NT2/D1 (cell line): ENCODE results near the gene NELL2.
"Not testable (repeated sequence)": the region's sequence is repeated elsewhere in the genome, so short reads cannot be mapped to it uniquely, and the experiment has no call there.

Experiments used
- DNase-seq: peaks from one replicate; pipeline ENCODE4 v3.0.0-alpha.2; 2011; ENCODE audit warnings: low read depth, low spot score
- H3K27me3 ChIP-seq: 2 replicates; pipeline ENCODE4 v1.6.0; 2011; ENCODE audit warnings: mild to moderate bottlenecking; ENCODE audit not compliant: insufficient read length, insufficient read depth
- H3K36me3 ChIP-seq: 2 replicates; pipeline ENCODE4 v1.6.1; 2011; ENCODE audit warnings: mild to moderate bottlenecking, low read length, mixed read lengths; ENCODE audit not compliant: insufficient read depth, insufficient read length
- H3K4me1 ChIP-seq: 2 replicates; pipeline ENCODE4 v1.5.1; 2011; ENCODE audit not compliant: insufficient read depth, insufficient read length
- H3K4me3 ChIP-seq: 2 replicates; pipeline ENCODE4 v1.5.1; 2011; ENCODE audit warnings: low read depth; ENCODE audit not compliant: insufficient read length
- H3K9ac ChIP-seq: 2 replicates; pipeline ENCODE4 v1.6.0; 2011; ENCODE audit warnings: low read depth; ENCODE audit not compliant: insufficient read length
- H3K9me3 ChIP-seq: 2 replicates; pipeline ENCODE4 v1.5.1; 2011; ENCODE audit warnings: mild to moderate bottlenecking, low read length; ENCODE audit not compliant: insufficient read depth
- SUZ12 ChIP-seq: IDR thresholded peaks from 2 replicates; pipeline ENCODE4 v1.6.1; 2011; ENCODE audit not compliant: insufficient read length, insufficient read depth; ENCODE audit errors: extremely low read depth
- YY1 ChIP-seq: IDR thresholded peaks from 2 replicates; pipeline ENCODE4 v1.6.1; 2011; ENCODE audit not compliant: insufficient read length, insufficient read depth
- ZNF274 ChIP-seq: IDR thresholded peaks from 2 replicates; pipeline ENCODE4 v1.6.1; 2011; ENCODE audit warnings: mild to moderate bottlenecking, low read depth, low read length

The NELL2 gene

GRCh38 chr12:44696542-44696941 is 179.6 kb downstream of the NELL2 start:
- H3K36me3 ChIP-seq = no peaks in the 10 kb centered on the region
- no peaks in the 10 kb centered on the region for H3K27me3 ChIP-seq
- TF ChIP-seq YY1 = no peak
- no peak for TF ChIP-seq SUZ12
- no peak for TF ChIP-seq ZNF274
- no peak overlapping the region for H3K9ac ChIP-seq
- H3K9me3 ChIP-seq = no peaks in the 10 kb centered on the region
- no peak overlapping the region for H3K4me3 ChIP-seq
- no peaks in the 10 kb centered on the region for H3K4me1 ChIP-seq
- peak; percentile 16 for DNase-seq

GRCh38 chr12:44694017-44694416 is 182.1 kb downstream of the NELL2 start:
- H3K4me1 ChIP-seq = no peaks in the 10 kb centered on the region
- TF ChIP-seq ZNF274 = no peak
- no peak overlapping the region for H3K4me3 ChIP-seq
- no peak for DNase-seq
- H3K9me3 ChIP-seq = no peaks in the 10 kb centered on the region
- no peaks in the 10 kb centered on the region for H3K36me3 ChIP-seq
- no peak overlapping the region for H3K9ac ChIP-seq
- no peaks in the 10 kb centered on the region for H3K27me3 ChIP-seq

GRCh38 chr12:44689587-44689986 is 186.5 kb downstream of the NELL2 start:
- H3K9me3 ChIP-seq = no peaks in the 10 kb centered on the region
- no peaks in the 10 kb centered on the region for H3K27me3 ChIP-seq
- no peak overlapping the region for H3K4me3 ChIP-seq
- no peak overlapping the region for H3K9ac ChIP-seq
- no peaks in the 10 kb centered on the region for H3K36me3 ChIP-seq
- DNase-seq = no peak
- no peaks in the 10 kb centered on the region for H3K4me1 ChIP-seq
- no peak for TF ChIP-seq SUZ12
- no peak for TF ChIP-seq ZNF274
- no peak for TF ChIP-seq YY1

DNA sequence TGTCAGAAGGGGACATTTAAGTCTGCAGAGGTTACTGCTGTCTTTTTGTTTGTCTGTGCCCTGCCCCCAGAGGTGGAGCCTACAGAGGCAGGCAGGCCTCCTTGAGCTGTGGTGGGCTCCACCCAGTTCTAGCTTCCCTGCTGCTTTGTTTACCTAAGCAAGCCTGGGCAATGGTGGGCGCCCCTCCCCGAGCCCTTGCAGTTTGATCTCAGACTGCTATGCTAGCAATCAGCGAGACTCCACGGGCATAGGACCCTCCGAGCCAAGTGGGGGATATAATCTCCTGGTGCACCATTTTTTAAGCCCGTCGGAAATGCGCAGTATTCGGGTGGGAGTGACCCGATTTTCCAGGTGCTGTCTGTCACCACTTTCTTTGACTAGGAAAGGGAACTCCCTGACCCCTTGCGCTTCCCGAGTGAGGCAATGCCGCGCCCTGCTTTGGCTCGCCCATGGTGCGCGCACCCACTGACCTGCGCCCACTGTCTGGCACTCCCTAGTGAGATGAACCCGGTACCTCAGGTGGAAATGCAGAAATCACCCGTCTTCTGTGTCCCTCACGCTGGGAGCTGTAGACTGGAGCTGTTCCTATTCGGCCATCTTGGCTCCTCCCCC is 189.2 kb downstream of the NELL2 start:
- H3K4me1 ChIP-seq = not testable (repeated sequence)

DNA sequence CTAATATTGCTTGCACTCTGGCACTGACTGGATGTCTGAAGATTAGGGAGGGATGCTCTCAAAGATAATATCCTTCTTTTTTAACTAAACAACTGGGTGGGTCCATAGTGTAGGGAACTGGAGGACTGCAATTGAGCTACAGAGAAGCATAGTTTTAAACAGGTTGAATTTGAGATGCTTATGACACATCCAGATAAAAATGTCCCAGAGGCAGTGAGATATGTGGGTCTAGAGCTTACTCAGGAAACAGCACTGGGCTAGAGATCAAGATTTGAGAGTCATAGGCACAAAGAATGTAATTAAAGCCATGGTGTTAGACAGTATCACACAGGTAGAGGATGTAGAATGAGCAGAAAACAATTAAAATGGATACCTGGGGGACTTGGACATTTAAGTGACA is 198.4 kb downstream of the NELL2 start:
- Histone ChIP-seq H3K36me3 (no peaks in the 10 kb centered on the region), H3K4me3 (no peak overlapping the region), H3K9ac (no peak overlapping the region), H3K27me3 (no peaks in the 10 kb centered on the region), H3K4me1 (no peaks in the 10 kb centered on the region), H3K9me3 (no peaks in the 10 kb centered on the region)
- no peak for DNase-seq
- TF ChIP-seq YY1 (no peak), ZNF274 (no peak), SUZ12 (no peak)

More for the DNA sequence above, 189.2 kb downstream of the NELL2 start:
- H3K4me3 ChIP-seq, H3K27me3 ChIP-seq, H3K36me3 ChIP-seq, H3K9ac ChIP-seq, H3K9me3 ChIP-seq, DNase-seq: not testable (repeated sequence)

- H3K4me3 ChIP-seq = no peak overlapping the region
- no peak overlapping the region for H3K9ac ChIP-seq
- H3K36me3 ChIP-seq = no peaks in the 10 kb centered on the region
- TF ChIP-seq ZNF274 (no peak), SUZ12 (no peak), YY1 (no peak)
- H3K9me3 ChIP-seq = peaks cover 5% of the 10 kb centered on the region; the same call in 1 of the 2 replicates
- DNase-seq = no peak
- no peaks in the 10 kb centered on the region for H3K4me1 ChIP-seq
- H3K27me3 ChIP-seq = no peaks in the 10 kb centered on the region
These were observed 201.2 kb downstream of the NELL2 start for GRCh38 chr12:44674875-44675274.

GRCh38 chr12:44673811-44674210 is 202.3 kb downstream of the NELL2 start:
- H3K27me3 ChIP-seq = no peaks in the 10 kb centered on the region
- no peaks in the 10 kb centered on the region for H3K4me1 ChIP-seq
- H3K9ac ChIP-seq = no peak overlapping the region
- no peaks in the 10 kb centered on the region for H3K36me3 ChIP-seq
- no peak overlapping the region for H3K4me3 ChIP-seq
- no peak for DNase-seq
- peaks cover 8% of the 10 kb centered on the region; the same call in 1 of the 2 replicates for H3K9me3 ChIP-seq
- TF ChIP-seq SUZ12 (no peak), ZNF274 (no peak), YY1 (no peak)

- H3K9me3 ChIP-seq = peaks cover 8% of the 10 kb centered on the region; the same call in 1 of the 2 replicates
These were observed 204.1 kb downstream of the NELL2 start for GRCh38 chr12:44672042-44672441.

More at GRCh38 chr12:44672042-44672441, 204.1 kb downstream of the NELL2 start:
- Histone ChIP-seq H3K27me3 (no peaks in the 10 kb centered on the region), H3K9ac (no peak overlapping the region), H3K4me1 (no peaks in the 10 kb centered on the region), H3K36me3 (no peaks in the 10 kb centered on the region), H3K4me3 (no peak overlapping the region)
- no peak for TF ChIP-seq ZNF274
- no peak for TF ChIP-seq YY1
- TF ChIP-seq SUZ12 = no peak
- DNase-seq = no peak
